ENCODE measurements around the gene ECT2. TPM values are rescaled to one million over a fixed set of nuclear protein-coding genes. Genes with fewer than 3 reads are reported as not detected.
"Not testable (repeated sequence)": the region's sequence is repeated elsewhere in the genome, so short reads cannot be mapped to it uniquely, and the experiment has no call there.

The ECT2 gene
- total RNA-seq, 4 donors from 2014 or later: 7.0 to 11.0 (median 9.0) TPM

GRCh38 chr3:172820492-172820891 lies 70.0 kb downstream of the ECT2 start:
- ATAC-seq (ENCODE audit: low FRiP score) (no peak), DNase-seq (ENCODE audit: low spot score) (no peak)

GRCh38 chr3:172824229-172824628 lies 73.7 kb downstream of the ECT2 start:
- no peak for DNase-seq (ENCODE audit: low spot score)
- no peak for ATAC-seq (ENCODE audit: low FRiP score)
- TF ChIP-seq, protein P1, sequence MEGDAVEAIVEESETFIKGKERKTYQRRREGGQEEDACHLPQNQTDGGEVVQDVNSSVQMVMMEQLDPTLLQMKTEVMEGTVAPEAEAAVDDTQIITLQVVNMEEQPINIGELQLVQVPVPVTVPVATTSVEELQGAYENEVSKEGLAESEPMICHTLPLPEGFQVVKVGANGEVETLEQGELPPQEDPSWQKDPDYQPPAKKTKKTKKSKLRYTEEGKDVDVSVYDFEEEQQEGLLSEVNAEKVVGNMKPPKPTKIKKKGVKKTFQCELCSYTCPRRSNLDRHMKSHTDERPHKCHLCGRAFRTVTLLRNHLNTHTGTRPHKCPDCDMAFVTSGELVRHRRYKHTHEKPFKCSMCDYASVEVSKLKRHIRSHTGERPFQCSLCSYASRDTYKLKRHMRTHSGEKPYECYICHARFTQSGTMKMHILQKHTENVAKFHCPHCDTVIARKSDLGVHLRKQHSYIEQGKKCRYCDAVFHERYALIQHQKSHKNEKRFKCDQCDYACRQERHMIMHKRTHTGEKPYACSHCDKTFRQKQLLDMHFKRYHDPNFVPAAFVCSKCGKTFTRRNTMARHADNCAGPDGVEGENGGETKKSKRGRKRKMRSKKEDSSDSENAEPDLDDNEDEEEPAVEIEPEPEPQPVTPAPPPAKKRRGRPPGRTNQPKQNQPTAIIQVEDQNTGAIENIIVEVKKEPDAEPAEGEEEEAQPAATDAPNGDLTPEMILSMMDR (IDR thresholded peaks at IDR 0.05): no peak

More at GRCh38 chr3:172820492-172820891, 70.0 kb downstream of the ECT2 start:
- TF ChIP-seq, protein P1 (IDR thresholded peaks at IDR 0.05): no peak

DNA sequence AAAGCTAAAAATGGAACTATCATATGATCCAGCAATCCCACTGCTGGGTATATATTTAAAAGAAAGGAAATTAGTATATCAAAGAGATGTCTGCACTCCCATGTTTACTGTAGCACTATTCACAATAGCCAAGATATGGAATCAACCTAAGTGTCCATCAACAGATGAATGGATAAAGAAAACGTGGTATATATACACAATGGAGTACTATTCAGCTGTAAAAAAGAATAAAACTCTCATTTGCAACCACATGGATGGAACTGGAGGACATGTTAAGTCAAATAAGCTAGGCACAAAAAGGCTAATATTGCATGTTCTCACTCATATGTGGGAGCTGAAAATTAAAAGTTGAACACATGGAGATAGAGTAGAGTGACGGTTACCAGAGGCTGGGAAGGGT lies 76.7 kb downstream of the ECT2 start:
- not testable (repeated sequence) for ATAC-seq (ENCODE audit: low FRiP score); DNase-seq (ENCODE audit: low spot score)

GRCh38 chr3:172832983-172833382 lies 82.5 kb downstream of the ECT2 start:
- no peak for ATAC-seq (ENCODE audit: low FRiP score)

DNA sequence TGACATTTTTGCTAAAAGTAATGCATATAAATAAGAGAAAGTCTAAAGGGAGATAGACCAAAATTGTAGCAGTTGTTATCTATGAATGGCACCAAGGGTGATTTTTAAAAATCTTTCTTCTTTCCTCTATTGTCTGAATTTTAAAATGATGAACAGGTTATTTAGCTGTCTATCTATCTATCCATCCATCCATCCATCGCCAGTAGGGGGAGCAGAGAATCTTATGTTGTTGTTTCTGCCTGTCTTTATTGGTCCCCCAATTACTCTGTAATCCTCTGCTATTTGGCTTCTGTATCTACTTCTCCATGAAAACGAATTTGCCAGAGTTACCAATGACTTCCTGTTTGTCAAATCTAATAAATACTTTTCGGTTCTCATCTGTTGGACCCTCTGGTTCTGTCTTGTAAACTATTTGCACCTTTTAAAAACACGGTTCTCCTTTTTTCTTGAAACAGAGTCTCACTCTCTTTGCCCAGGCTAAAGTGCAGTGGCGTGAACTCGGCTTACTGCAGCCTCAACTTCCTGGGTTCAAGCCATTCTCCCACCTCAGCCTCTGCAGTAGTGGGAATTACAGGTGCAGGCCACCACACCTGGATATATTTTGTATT lies 86.0 kb downstream of the ECT2 start:
- DNase-seq (ENCODE audit: low spot score) (no peak), ATAC-seq (ENCODE audit: low FRiP score) (no peak)
- TF ChIP-seq, protein P1 (IDR thresholded peaks at IDR 0.05): no peak

More at GRCh38 chr3:172832983-172833382, 82.5 kb downstream of the ECT2 start:
- DNase-seq (ENCODE audit: low spot score): no peak
- TF ChIP-seq, protein P1 (IDR thresholded peaks at IDR 0.05): no peak

DNA sequence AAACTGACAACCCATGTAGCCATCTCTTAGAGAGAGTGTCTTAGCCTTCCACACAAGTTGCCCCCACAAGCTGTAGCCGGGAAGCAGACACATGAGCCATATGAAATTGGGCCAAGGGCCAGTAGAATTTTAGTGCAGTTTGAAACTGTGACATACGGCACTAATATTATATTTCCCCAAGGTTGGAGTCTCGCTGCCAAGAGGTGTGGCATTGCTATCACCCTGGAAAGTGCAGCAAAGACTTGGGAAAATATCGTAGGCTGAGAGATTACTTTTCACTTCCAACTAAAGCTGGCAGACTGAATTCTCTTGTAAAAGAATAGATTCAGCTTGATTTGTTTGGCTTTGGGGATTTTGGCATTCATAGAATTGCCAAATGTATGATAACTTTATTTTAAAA lies 89.2 kb downstream of the ECT2 start:
- TF ChIP-seq, protein P1 (IDR thresholded peaks at IDR 0.05): no peak
- no peak for DNase-seq (ENCODE audit: low spot score)
- ATAC-seq (ENCODE audit: low FRiP score): no peak

GRCh38 chr3:172840463-172840862 lies 89.9 kb downstream of the ECT2 start:
- TF ChIP-seq, protein P1 (IDR thresholded peaks at IDR 0.05): no peak
- ATAC-seq (ENCODE audit: low FRiP score): no peak
- DNase-seq (ENCODE audit: low spot score): no peak
